IMR-90 (cell line): Measurements from ENCODE around the gene SDR39U1.

Experiments
- BHLHE40 ChIP-seq: fragments of 150-350 bp; IDR thresholded peaks from 2 replicates; pipeline ENCODE4 v1.6.1; 2016; ENCODE audit warnings: mild to moderate bottlenecking, low read depth, low read length
- CEBPB ChIP-seq: IDR thresholded peaks from 2 replicates; pipeline ENCODE4 v1.6.1; 2012; ENCODE audit warnings: low read depth, low read length, improper control_type of control experiment
- CHD1 ChIP-seq: IDR thresholded peaks from 2 replicates; pipeline ENCODE4 v1.6.1; 2012; ENCODE audit warnings: low read depth, low read length, improper control_type of control experiment
- CTCF ChIP-seq: conservative IDR thresholded peaks from 2 replicates; pipeline ENCODE4 v1.5.1; 2012; ENCODE audit warnings: mild to moderate bottlenecking, low read depth, low read length, improper control_type of control experiment
- ELK1 ChIP-seq: fragments of 150-350 bp; IDR thresholded peaks from 2 replicates; pipeline ENCODE4 v1.6.1; 2016; ENCODE audit warnings: low read depth, mild to moderate bottlenecking, low read length, moderate library complexity, borderline replicate concordance
- MAFK ChIP-seq: IDR thresholded peaks from 2 replicates; pipeline ENCODE4 v1.6.1; 2012; ENCODE audit warnings: low read depth, low read length, improper control_type of control experiment
- MAZ ChIP-seq: IDR thresholded peaks from 2 replicates; pipeline ENCODE4 v1.6.1; 2012; ENCODE audit warnings: low read depth, mild to moderate bottlenecking, low read length, improper control_type of control experiment, moderate library complexity, borderline replicate concordance
- POLR2A ChIP-seq: IDR thresholded peaks from 2 replicates; pipeline ENCODE4 v1.6.1; 2012; ENCODE audit warnings: mild to moderate bottlenecking, low read depth, low read length
- RAD21 ChIP-seq: IDR thresholded peaks from 2 replicates; pipeline ENCODE4 v1.6.1; 2012; ENCODE audit warnings: low read length, improper control_type of control experiment
- RCOR1 ChIP-seq: IDR thresholded peaks from 2 replicates; pipeline ENCODE4 v1.6.1; 2012; ENCODE audit warnings: mild to moderate bottlenecking, low read length, improper control_type of control experiment; ENCODE audit not compliant: insufficient replicate concordance
- RFX5 ChIP-seq: IDR thresholded peaks from 2 replicates; pipeline ENCODE4 v1.8.0; 2012; ENCODE audit warnings: low read depth, mild to moderate bottlenecking, low read length, moderate library complexity
- SMC3 ChIP-seq: fragments of 150-350 bp; IDR thresholded peaks from 2 replicates; pipeline ENCODE4 v1.6.1; 2016; ENCODE audit warnings: low read depth, mild to moderate bottlenecking, antibody characterized with exemption, low read length, moderate library complexity
- USF2 ChIP-seq: fragments of 150-350 bp; IDR thresholded peaks from 2 replicates; pipeline ENCODE4 v1.6.1; 2017; ENCODE audit warnings: mild to moderate bottlenecking, antibody characterized with exemption, low read length, low read depth

- TF ChIP-seq SMC3 (no peak), CTCF (no peak), MAFK (no peak), POLR2A (no peak), ELK1 (no peak), RAD21 (no peak), RFX5 (no peak), MAZ (no peak), BHLHE40 (no peak), RCOR1 (no peak), CHD1 (no peak), USF2 (no peak), CEBPB (no peak)
Observed at GRCh38 chr14:24422261-24422660, 20.3 kb downstream of the SDR39U1 start.
